Upper lobe of left lung (tissue), 6 donors: ENCODE measurements around the gene CHRNE. TPM values are rescaled to one million over a fixed set of nuclear protein-coding genes. Genes with fewer than 3 reads are reported as not detected.

ENCODE experiments used
- ATAC-seq, 2 donors: fragments of 200-7000 bp; cut with Tn5 transposase; one replicate each; pipeline ENCODE4 v1.9.1; 2022; ENCODE audit warnings: mild to moderate bottlenecking in 2 of 2, moderate library complexity in 2 of 2; ENCODE audit not compliant: low FRiP score in 2 of 2
- DNase-seq, 2 donors: peaks; one replicate each; pipeline ENCODE4 v3.0.0-alpha.2; 2019 to 2020
- H3K27ac ChIP-seq, 4 donors: fragments of 200-600 bp; sonication (generic); one replicate each; pipeline ENCODE4 v1.5.1; 2016 to 2019
- H3K27me3 ChIP-seq, 4 donors: fragments of 200-600 bp; sonication (generic); one replicate each; pipeline ENCODE4 v1.5.1; 2017 to 2019
- H3K36me3 ChIP-seq, 4 donors: fragments of 200-600 bp; sonication (generic); one replicate each; pipeline ENCODE4 v1.5.1; 2016 to 2019
- H3K4me1 ChIP-seq, 4 donors: fragments of 200-600 bp; sonication (generic); one replicate each; pipeline ENCODE4 v1.5.1; 2018 to 2019
- H3K4me3 ChIP-seq, 4 donors: fragments of 200-600 bp; sonication (generic); one replicate each; pipeline ENCODE4 v1.5.1; 2017 to 2019; ENCODE audit warnings: mild to moderate bottlenecking in 2 of 4, moderate library complexity in 1 of 4
- H3K9me3 ChIP-seq, 4 donors: fragments of 200-600 bp; sonication (generic); one replicate each; pipeline ENCODE4 v1.5.1; 2018 to 2019
- CTCF ChIP-seq, 6 experiments: fragments of 450-650 bp in 4 of 6; fragments of 200-600 bp in 2 of 6; sonication (generic) in 2 of 6; IDR thresholded peaks; one replicate each; pipeline ENCODE4 v1.5.1; 2016 to 2019; ENCODE audit warnings: antibody characterized with exemption in 6 of 6
- EP300 ChIP-seq, 4 donors: sonication (generic); formaldehyde crosslinking; IDR thresholded peaks; one replicate each; pipeline ENCODE4 v1.5.1; 2017; ENCODE audit warnings: antibody characterized with exemption in 4 of 4, control low read depth in 2 of 4
- POLR2A ChIP-seq, 4 donors: fragments of 450-650 bp; IDR thresholded peaks; one replicate each; pipeline ENCODE4 v1.5.1; 2016 to 2017; ENCODE audit warnings: antibody characterized with exemption in 4 of 4, mild to moderate bottlenecking in 2 of 4
- POLR2AphosphoS5 ChIP-seq, 2 donors: sonication (generic); formaldehyde crosslinking; IDR thresholded peaks; one replicate each; pipeline ENCODE4 v1.5.1; 2017; ENCODE audit warnings: antibody characterized with exemption in 2 of 2
- WGBS, 2 donors: methylation state at CpG; one replicate each; pipeline ENCODE4 v1.1.5; 2017 to 2018; 5-methylcytosine and 5-hydroxymethylcytosine counted together
- total RNA-seq, 6 donors: library from RNA; depleted of rRNA in 4 of 6; stranded (reverse); fragments of >200 nt in 4 of 6; gene quantifications; one replicate each; pipeline versions ENCODE4 v1.1.0 to v1.2.1, GENCODE V29; 2016 to 2021
- donor health status: DM: no; HTN: no; CAD: no; lungs with moderate emphysema.
- donor health status: DM: no; HTN: yes; CAD: no; lungs with severe emphysema.

CHRNE gene
- total RNA-seq, 6 donors from 2014 or later: 0.61 to 1.7 (median 1.2) TPM; not detected in 2

GRCh38 chr17:4944554-4945175, 41.8 kb upstream of the CHRNE start:
- ATAC-seq: no peak
- Histone ChIP-seq H3K27me3 (no peaks in the 10 kb centered on the region), H3K9me3 (no peaks in the 10 kb centered on the region), H3K27ac (peak overlapping the region; percentile 97 to 100 (median 98)), H3K36me3 (peaks cover 10 to 48% (median 42%) of the 10 kb centered on the region in 4 donors), H3K4me1 (peaks cover 52 to 68% (median 59%) of the 10 kb centered on the region in 4 donors), H3K4me3 (peak overlapping the region in 2 of 4 donors; percentile 4 to 98)
- no peak for DNase-seq
- WGBS, 2 donors: 50 to 56% methylated on average over 8 of the region's 8 CpGs
- TF ChIP-seq POLR2AphosphoS5 (IDR thresholded peaks at IDR 0.05) (no peak), CTCF (IDR thresholded peaks at IDR 0.05) (no peak), POLR2A (IDR thresholded peaks at IDR 0.05) (no peak), EP300 (IDR thresholded peaks at IDR 0.05) (no peak)

DNA sequence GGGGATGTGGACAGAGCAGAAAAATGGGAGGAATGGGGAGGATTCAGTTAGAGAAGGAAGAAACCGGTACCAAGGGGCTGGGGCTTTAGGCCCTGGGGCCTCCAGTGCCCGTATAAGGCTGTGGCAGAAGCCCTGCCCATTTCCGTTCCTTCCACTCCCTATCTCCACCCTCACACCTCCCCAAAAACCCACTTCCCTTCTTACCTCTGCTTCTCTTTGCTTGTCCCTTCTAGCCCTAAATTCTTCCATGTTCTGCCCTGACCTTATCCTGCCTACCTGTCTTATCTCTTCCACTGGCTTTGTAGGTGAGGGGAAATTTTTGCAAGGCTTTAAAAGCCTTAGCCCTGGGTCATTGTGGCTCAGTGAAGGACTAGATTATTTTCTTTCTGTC, 41.3 kb upstream of the CHRNE start:
- Histone ChIP-seq H3K4me3 (peak overlapping the region in 2 of 4 donors; percentile 4 to 98), H3K27ac (peak overlapping the region; percentile 97 to 100 (median 98)), H3K9me3 (no peaks in the 10 kb centered on the region), H3K27me3 (no peaks in the 10 kb centered on the region), H3K36me3 (peaks cover 10 to 48% (median 42%) of the 10 kb centered on the region in 4 donors), H3K4me1 (peaks cover 54 to 71% (median 60%) of the 10 kb centered on the region in 4 donors)
- WGBS, 2 donors: 46 to 52% methylated on average over 3 of the region's 3 CpGs
- TF ChIP-seq CTCF (IDR thresholded peaks at IDR 0.05) (no peak), POLR2A (IDR thresholded peaks at IDR 0.05) (no peak), POLR2AphosphoS5 (IDR thresholded peaks at IDR 0.05) (no peak), EP300 (IDR thresholded peaks at IDR 0.05) (no peak)
- ATAC-seq (no peak), DNase-seq (peak in 1 of 2 donors; percentile 63)

DNA sequence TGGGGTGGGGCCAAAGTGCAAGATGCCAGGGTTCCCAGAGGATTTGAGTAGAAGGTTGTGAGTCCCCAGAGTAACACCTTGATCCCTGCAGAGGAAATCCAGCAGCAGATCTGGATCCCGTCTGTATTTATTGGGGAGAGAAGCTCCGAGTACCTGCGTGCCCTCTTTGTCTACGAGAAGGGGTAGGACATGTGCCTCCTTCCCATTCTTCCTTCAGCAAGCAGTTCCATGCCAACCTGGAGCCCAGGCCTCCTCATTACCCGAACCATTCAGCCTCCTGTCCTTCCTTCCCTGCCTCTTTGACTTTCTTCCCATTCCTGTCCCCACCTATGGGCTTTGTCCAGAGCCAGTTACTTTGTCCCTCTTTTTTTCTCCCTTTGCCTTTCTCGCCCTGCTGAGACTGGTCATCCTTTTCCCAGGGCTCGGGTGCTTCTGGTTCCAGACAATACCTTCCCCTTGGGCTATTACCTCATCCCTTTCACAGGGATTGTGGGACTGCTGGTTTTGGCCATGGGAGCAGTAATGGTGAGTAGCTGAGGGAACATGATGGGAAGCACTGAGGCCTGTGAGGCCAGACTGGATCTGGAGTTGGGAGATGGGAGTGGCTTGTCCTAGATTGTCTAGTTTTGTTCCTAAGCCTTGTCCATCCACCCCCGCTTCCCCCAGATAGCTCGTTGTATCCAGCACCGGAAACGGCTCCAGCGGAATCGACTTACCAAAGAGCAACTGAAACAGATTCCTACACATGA, 40.0 kb upstream of the CHRNE start:
- Histone ChIP-seq H3K36me3 (peaks cover 10 to 55% (median 43%) of the 10 kb centered on the region in 4 donors), H3K4me3 (no peak overlapping the region), H3K4me1 (peaks cover 64 to 83% (median 71%) of the 10 kb centered on the region in 4 donors), H3K9me3 (no peaks in the 10 kb centered on the region), H3K27ac (peak overlapping the region in 3 of 4 donors; percentile 97 to 100 (median 99)), H3K27me3 (no peaks in the 10 kb centered on the region)
- TF ChIP-seq POLR2AphosphoS5 (IDR thresholded peaks at IDR 0.05) (no peak), EP300 (IDR thresholded peaks at IDR 0.05) (no peak), POLR2A (IDR thresholded peaks at IDR 0.05) (no peak), CTCF (IDR thresholded peaks at IDR 0.05) (no peak)
- no peak for ATAC-seq
- DNase-seq: no peak
- WGBS, 2 donors: 79 to 80% methylated on average over 13 of the region's 13 CpGs

DNA sequence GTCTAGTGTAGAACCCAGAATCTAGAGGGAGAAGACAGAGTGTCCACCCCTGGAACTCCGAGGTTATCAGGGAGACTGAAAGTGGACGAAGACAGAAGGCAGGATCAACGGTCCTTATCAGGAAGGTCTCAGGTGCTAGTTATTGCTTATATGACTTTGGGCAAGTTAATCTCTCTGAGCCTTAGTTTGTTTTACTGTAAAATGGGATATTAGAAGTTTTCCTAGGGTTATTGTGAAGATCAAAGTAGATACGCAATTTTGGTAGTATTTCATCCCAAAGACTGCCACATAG, 38.4 kb upstream of the CHRNE start:
- Histone ChIP-seq H3K27me3 (no peaks in the 10 kb centered on the region), H3K4me3 (peak overlapping the region in 3 of 4 donors; percentile 63 to 72 (median 71)), H3K4me1 (peaks cover 55 to 76% (median 66%) of the 10 kb centered on the region in 4 donors), H3K36me3 (peaks cover 18 to 69% (median 56%) of the 10 kb centered on the region in 4 donors), H3K27ac (peak overlapping the region; percentile 84 to 99 (median 94)), H3K9me3 (no peaks in the 10 kb centered on the region)
- ATAC-seq: no peak
- DNase-seq: no peak
- WGBS, 2 donors: 36 to 43% methylated on average over 4 of the region's 4 CpGs
- TF ChIP-seq CTCF (IDR thresholded peaks at IDR 0.05): no peak
- TF ChIP-seq EP300 (IDR thresholded peaks at IDR 0.05): no peak
- no peak for TF ChIP-seq POLR2AphosphoS5 (IDR thresholded peaks at IDR 0.05)
- no peak for TF ChIP-seq POLR2A (IDR thresholded peaks at IDR 0.05)
